CD4-positive, alpha-beta T cell (primary cell): Measurements from ENCODE around the gene DEXI. TPM values are rescaled to one million over a fixed set of nuclear protein-coding genes. Genes with fewer than 3 reads are reported as not detected.
A peak's percentile ranks its signal among the peaks of the same experiment; 100 is the strongest.

Experiments used
- ATAC-seq: fragments of 200-7000 bp; cut with Tn5 transposase; one replicate; pipeline ENCODE4 v1.10.0; 2022; ENCODE audit warnings: mild to moderate bottlenecking; ENCODE audit not compliant: poor library complexity
- CTCF ChIA-PET: fragments of 350-600 bp; sonication (Branson Sonifier 250); formaldehyde crosslinking; loops from one replicate; lab custom pipeline; 2021; ENCODE audit warnings: antibody characterized with exemption, inconsistent platforms; lab: Charles Lee
- POLR2A ChIA-PET: fragments of 350-600 bp; sonication (Branson Sonifier 250); formaldehyde crosslinking; loops from one replicate; lab custom pipeline; 2021; ENCODE audit warnings: antibody characterized with exemption, inconsistent platforms; lab: Charles Lee
- DNase-seq, 14 experiments: peaks; one replicate each; pipeline ENCODE4 v3.0.0-alpha.2; 2013 to 2020; ENCODE audit warnings: mixed read lengths in 2 of 14
- H3K27ac ChIP-seq, 2 donors: one replicate each; pipeline versions ENCODE4 v1.5.1 to v1.7.0; 2013; ENCODE audit warnings: low read length in 2 of 2, low read depth in 1 of 2, mild to moderate bottlenecking in 1 of 2
- H3K27me3 ChIP-seq, 2 experiments: 1 replicate in 1 of 2; 2 replicates in 1 of 2; pipeline versions ENCODE4 v1.6.1 to v1.7.0; 2013; ENCODE audit warnings: low read length in 2 of 2, control low read depth in 1 of 2, mild to moderate bottlenecking in 1 of 2, moderate library complexity in 1 of 2; ENCODE audit not compliant: insufficient read depth in 2 of 2, control insufficient read depth in 1 of 2
- H3K36me3 ChIP-seq: one replicate; pipeline ENCODE4 v1.6.1; 2013; ENCODE audit warnings: low read length, control low read depth; ENCODE audit not compliant: insufficient read depth
- H3K4me1 ChIP-seq: one replicate; pipeline ENCODE4 v1.6.1; 2013; ENCODE audit warnings: low read length, control low read depth; ENCODE audit not compliant: insufficient read depth
- H3K4me3 ChIP-seq: one replicate; pipeline ENCODE4 v1.5.1; 2013; ENCODE audit warnings: mild to moderate bottlenecking, low read length, moderate library complexity
- H3K9me3 ChIP-seq, 2 experiments: 1 replicate in 1 of 2; 2 replicates in 1 of 2; pipeline versions ENCODE4 v1.6.1 to v1.7.0; 2013; ENCODE audit warnings: low read length in 2 of 2, mild to moderate bottlenecking in 2 of 2, control low read depth in 1 of 2, moderate library complexity in 1 of 2; ENCODE audit not compliant: control insufficient read depth in 1 of 2, insufficient read depth in 1 of 2
- H3K27ac Mint-ChIP-seq: one replicate; pipeline ENCODE4 v1.8.0; 2020; ENCODE audit warnings: mixed read lengths
- H3K27me3 Mint-ChIP-seq: one replicate; pipeline ENCODE4 v1.8.0; 2021; ENCODE audit warnings: mixed read lengths
- H3K36me3 Mint-ChIP-seq: one replicate; pipeline ENCODE4 v1.8.0; 2021; ENCODE audit warnings: low read depth, mixed read lengths
- H3K4me1 Mint-ChIP-seq: one replicate; pipeline ENCODE4 v1.8.0; 2021; ENCODE audit warnings: low read depth, mixed read lengths
- H3K4me3 Mint-ChIP-seq: one replicate; pipeline ENCODE4 v1.8.0; 2020; ENCODE audit warnings: mild to moderate bottlenecking, mixed read lengths
- H3K9me3 Mint-ChIP-seq: one replicate; pipeline ENCODE4 v1.8.0; 2020; ENCODE audit warnings: mixed read lengths
- intact Hi-C, 2 experiments: fragments of 100-400 bp; cut with DNase I in 1 of 2; cut with micrococcal nuclease in 1 of 2; formaldehyde crosslinking; loops; one replicate each; pipeline versions ENCODE4 v1.15.1 to v1.9.0; 2023 to 2025; cut with DNase I, micrococcal nuclease
- total RNA-seq, 174 experiments: library from RNA in 2 of 174; stranded (reverse) in 2 of 174; gene quantifications; one replicate each; pipeline ENCODE4 v1.2.3 and lab custom pipeline; 2021 to 2026
- TF ChIP-seq, protein P1 (sequence below): fragments of 200-600 bp; IDR thresholded peaks from one replicate; pipeline ENCODE4 v1.8.0; 2022; ENCODE audit warnings: antibody characterized with exemption, mild to moderate bottlenecking

DEXI gene
- total RNA-seq, 2 experiments from 2014 or later: 5.8 to 7.2 TPM

DNA sequence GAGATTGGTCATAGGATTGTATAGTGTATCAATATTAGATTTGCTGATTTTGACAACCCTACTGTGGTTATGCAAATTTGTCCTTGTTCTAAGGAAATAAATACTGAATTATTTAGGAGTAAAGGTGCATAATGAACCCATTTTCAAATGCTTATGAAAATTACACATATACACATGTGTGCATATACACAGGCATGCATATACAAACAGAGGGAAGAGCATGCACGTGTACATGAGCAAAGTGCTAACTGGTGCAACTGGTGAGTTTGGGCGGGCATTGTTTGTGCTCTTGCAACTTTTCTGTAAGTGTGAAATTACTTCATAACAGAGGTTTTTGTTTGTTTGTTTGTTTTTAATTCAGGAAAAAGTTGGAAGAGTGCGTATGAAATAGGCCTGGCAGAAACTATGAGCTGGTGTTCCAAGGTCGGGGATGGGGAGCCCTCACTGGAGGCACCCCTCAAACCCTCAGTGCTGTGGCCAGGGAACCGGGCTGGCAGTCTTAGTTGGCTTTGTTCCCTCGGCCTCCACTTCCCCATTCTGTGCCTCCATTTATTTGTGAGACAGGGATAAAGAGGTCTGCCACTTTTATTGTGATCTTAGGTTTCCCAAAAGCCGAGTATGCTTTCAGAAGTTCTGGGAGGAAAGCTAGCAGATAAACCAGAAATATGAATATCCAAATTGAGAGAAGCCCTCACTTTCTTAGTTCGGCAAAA, 5.8 kb downstream of the DEXI start:
- ChIA-PET POLR2A (no interaction called here), CTCF (interaction anchor here (0.6 to 1.5 kb wide), 2 partner anchors 18 to 80 kb away, joined by 3 to 4 read pairs; no protein-coding TSS in a partner anchor)
- Mint-ChIP-seq H3K36me3 (peaks cover 43% of the 10 kb centered on the region), H3K27me3 (no peaks in the 10 kb centered on the region), H3K4me3 (peak overlapping the region; percentile 57), H3K27ac (no peak overlapping the region), H3K9me3 (no peaks in the 10 kb centered on the region), H3K4me1 (peaks cover 76% of the 10 kb centered on the region)
- H3K27me3 ChIP-seq: no peaks in the 10 kb centered on the region
- H3K36me3 ChIP-seq: peaks cover 14% of the 10 kb centered on the region
- no peak for ATAC-seq
- H3K9me3 ChIP-seq: no peaks in the 10 kb centered on the region
- intact Hi-C loops: loop anchor here in 1 of 2 experiments (5.0 kb wide), 1 partner anchor 189 kb away; no protein-coding TSS in a partner anchor
- H3K27ac ChIP-seq: no peak overlapping the region
- no peak for DNase-seq
- peaks cover 69% of the 10 kb centered on the region for H3K4me1 ChIP-seq
- TF ChIP-seq, protein P1, sequence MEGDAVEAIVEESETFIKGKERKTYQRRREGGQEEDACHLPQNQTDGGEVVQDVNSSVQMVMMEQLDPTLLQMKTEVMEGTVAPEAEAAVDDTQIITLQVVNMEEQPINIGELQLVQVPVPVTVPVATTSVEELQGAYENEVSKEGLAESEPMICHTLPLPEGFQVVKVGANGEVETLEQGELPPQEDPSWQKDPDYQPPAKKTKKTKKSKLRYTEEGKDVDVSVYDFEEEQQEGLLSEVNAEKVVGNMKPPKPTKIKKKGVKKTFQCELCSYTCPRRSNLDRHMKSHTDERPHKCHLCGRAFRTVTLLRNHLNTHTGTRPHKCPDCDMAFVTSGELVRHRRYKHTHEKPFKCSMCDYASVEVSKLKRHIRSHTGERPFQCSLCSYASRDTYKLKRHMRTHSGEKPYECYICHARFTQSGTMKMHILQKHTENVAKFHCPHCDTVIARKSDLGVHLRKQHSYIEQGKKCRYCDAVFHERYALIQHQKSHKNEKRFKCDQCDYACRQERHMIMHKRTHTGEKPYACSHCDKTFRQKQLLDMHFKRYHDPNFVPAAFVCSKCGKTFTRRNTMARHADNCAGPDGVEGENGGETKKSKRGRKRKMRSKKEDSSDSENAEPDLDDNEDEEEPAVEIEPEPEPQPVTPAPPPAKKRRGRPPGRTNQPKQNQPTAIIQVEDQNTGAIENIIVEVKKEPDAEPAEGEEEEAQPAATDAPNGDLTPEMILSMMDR: no peak
- no peak overlapping the region for H3K4me3 ChIP-seq

DNA sequence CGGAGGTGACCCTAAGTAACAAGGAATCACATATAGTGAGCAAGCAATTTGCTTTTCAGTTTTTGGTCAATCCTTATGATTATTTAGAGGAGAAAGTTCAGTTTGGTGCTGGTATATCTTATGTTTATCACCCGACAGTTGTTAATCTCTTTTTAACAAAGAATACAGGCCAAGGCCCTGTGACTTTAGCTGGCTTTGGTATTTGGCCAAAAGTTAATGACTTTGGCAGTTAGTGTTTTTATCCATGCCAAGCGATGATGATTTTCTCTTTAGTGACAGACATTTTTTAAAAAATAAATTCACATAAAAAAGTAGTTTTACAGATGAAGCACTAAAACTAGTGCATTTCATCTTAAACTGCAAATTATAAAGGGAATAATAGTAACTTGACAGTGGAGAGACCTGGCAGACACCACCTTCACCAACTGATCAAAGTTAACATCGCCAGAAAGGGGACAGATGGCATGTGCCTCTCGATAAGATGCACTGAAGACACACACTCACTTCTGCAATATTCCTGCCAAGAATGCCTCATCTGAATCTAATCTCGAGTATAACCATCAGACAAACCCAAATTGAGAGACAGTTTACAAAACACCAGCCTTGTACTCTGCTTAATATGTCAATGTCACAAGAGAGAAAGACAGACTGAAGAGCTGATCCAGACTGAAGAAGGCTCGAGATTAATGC, 6.9 kb downstream of the DEXI start:
- Mint-ChIP-seq H3K9me3 (no peaks in the 10 kb centered on the region), H3K36me3 (peaks cover 51% of the 10 kb centered on the region), H3K27ac (peak overlapping the region; percentile 64), H3K4me3 (no peak overlapping the region), H3K27me3 (no peaks in the 10 kb centered on the region), H3K4me1 (peaks cover 68% of the 10 kb centered on the region)
- TF ChIP-seq, protein P1: no peak
- ChIA-PET POLR2A (no interaction called here), CTCF (no interaction called here)
- peaks cover 58% of the 10 kb centered on the region for H3K4me1 ChIP-seq
- ATAC-seq (no peak), DNase-seq (no peak)
- intact Hi-C loops: loop anchor here in 1 of 2 experiments (5.0 kb wide), 1 partner anchor 188 kb away; no protein-coding TSS in a partner anchor
- no peak overlapping the region for H3K27ac ChIP-seq
- no peaks in the 10 kb centered on the region for H3K27me3 ChIP-seq
- no peak overlapping the region for H3K4me3 ChIP-seq
- H3K36me3 ChIP-seq: peaks cover 14% of the 10 kb centered on the region
- no peaks in the 10 kb centered on the region for H3K9me3 ChIP-seq

DNA sequence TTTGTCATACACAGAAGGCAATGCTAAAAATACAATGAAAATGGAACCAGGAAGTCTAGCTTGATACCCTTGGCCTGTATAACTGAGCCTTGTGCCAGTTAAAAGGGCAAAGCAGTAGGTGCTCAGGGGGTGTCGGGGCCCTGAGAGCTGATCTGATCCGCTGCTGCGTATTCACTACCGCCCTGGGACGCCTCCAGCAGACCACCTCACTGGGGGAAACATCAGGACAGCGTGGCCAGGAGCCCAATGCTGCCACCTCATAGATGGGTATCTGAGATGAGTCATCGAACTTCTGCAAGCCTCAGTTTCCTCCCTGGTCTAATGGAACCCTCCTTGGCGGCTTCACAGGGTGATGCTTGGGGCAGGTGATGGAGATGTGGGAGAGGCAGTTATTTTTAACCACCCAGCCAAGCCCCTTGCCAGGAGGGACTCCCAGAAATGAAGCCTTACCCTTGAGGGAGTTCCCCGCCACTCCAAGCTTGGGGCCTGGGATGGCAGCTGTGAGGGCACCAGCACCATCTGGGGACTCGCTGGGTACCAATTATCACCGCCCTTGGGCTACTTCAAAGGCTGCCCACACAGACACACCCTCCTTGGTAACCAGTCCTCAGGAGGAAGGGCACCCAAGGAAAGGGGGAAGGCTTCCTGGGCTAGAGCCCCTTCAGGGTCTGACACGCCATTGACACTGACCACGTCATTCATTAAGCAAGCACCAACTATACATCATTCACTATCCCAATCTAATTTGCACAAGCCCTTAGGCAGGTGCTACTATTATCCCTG, 7.8 kb downstream of the DEXI start:
- ChIA-PET CTCF (interaction anchor here (0.8 kb wide), 1 partner anchor 16 kb away, joined by 3 read pairs; no protein-coding TSS in a partner anchor), POLR2A (no interaction called here)
- Histone ChIP-seq H3K36me3 (peaks cover 14% of the 10 kb centered on the region), H3K4me3 (no peak overlapping the region), H3K27ac (no peak overlapping the region), H3K4me1 (peaks cover 50% of the 10 kb centered on the region), H3K9me3 (no peaks in the 10 kb centered on the region), H3K27me3 (no peaks in the 10 kb centered on the region)
- Mint-ChIP-seq H3K27me3 (no peaks in the 10 kb centered on the region), H3K27ac (no peak overlapping the region), H3K9me3 (no peaks in the 10 kb centered on the region), H3K36me3 (peaks cover 59% of the 10 kb centered on the region), H3K4me3 (no peak overlapping the region), H3K4me1 (peaks cover 59% of the 10 kb centered on the region)
- intact Hi-C loops: loop anchor here in 1 of 2 experiments (5.0 kb wide), 1 partner anchor 187 kb away; no protein-coding TSS in a partner anchor
- ATAC-seq: no peak
- TF ChIP-seq, protein P1: no peak
- no peak for DNase-seq
